Measurements from ENCODE around the gene TPMT. TPM values are rescaled to one million over a fixed set of nuclear protein-coding genes. Genes with fewer than 3 reads are reported as not detected.

The TPMT gene
- total RNA-seq, 2 donors from 2014 or later = 5.3 to 8.2 TPM

- peaks cover 40% of the 10 kb centered on the region for H3K27me3 Mint-ChIP-seq
- no peaks in the 10 kb centered on the region for H3K9me3 Mint-ChIP-seq
- peak; percentile 93 for ATAC-seq (replicated peaks)
- H3K4me1 Mint-ChIP-seq = peaks cover 16% of the 10 kb centered on the region
- H3K4me3 Mint-ChIP-seq = peak overlapping the region; percentile 56
- H3K27ac Mint-ChIP-seq = peak overlapping the region; percentile 74
- peaks cover 5% of the 10 kb centered on the region for H3K36me3 Mint-ChIP-seq (ENCODE audit: low read depth)
Observed at GRCh38 chr6:18115356-18115755, 39.5 kb downstream of the TPMT start.

GRCh38 chr6:18110162-18110561 is 44.7 kb downstream of the TPMT start:
- H3K9me3 Mint-ChIP-seq = no peaks in the 10 kb centered on the region
- peaks cover 7% of the 10 kb centered on the region for H3K4me1 Mint-ChIP-seq
- ATAC-seq (replicated peaks) = no peak
- no peak overlapping the region for H3K27ac Mint-ChIP-seq
- H3K27me3 Mint-ChIP-seq = peaks cover 30% of the 10 kb centered on the region
- peaks cover under 1% of the 10 kb centered on the region for H3K36me3 Mint-ChIP-seq (ENCODE audit: low read depth)
- H3K4me3 Mint-ChIP-seq = no peak overlapping the region

- H3K27ac Mint-ChIP-seq = no peak overlapping the region
- H3K4me3 Mint-ChIP-seq = no peak overlapping the region
- no peaks in the 10 kb centered on the region for H3K9me3 Mint-ChIP-seq
- H3K27me3 Mint-ChIP-seq = peaks cover 22% of the 10 kb centered on the region
- no peaks in the 10 kb centered on the region for H3K4me1 Mint-ChIP-seq
- no peak for ATAC-seq (replicated peaks)
- H3K36me3 Mint-ChIP-seq (ENCODE audit: low read depth) = no peaks in the 10 kb centered on the region
Observed at GRCh38 chr6:18107061-18107460, 47.8 kb downstream of the TPMT start.

- Mint-ChIP-seq H3K27me3 (peaks cover 30% of the 10 kb centered on the region), H3K27ac (no peak overlapping the region), H3K4me3 (no peak overlapping the region), H3K4me1 (no peaks in the 10 kb centered on the region), H3K9me3 (no peaks in the 10 kb centered on the region), H3K36me3 (ENCODE audit: low read depth) (no peaks in the 10 kb centered on the region)
- ATAC-seq (replicated peaks) = no peak
Observed at GRCh38 chr6:18102783-18103509, 51.9 kb downstream of the TPMT start.

- Mint-ChIP-seq H3K36me3 (ENCODE audit: low read depth) (no peaks in the 10 kb centered on the region), H3K4me3 (no peak overlapping the region), H3K27ac (no peak overlapping the region), H3K9me3 (no peaks in the 10 kb centered on the region), H3K4me1 (no peaks in the 10 kb centered on the region), H3K27me3 (peaks cover 36% of the 10 kb centered on the region)
- no peak for ATAC-seq (replicated peaks)
Observed at GRCh38 chr6:18101873-18102272, 53.0 kb downstream of the TPMT start.

GRCh38 chr6:18101271-18101670 is 53.6 kb downstream of the TPMT start:
- Mint-ChIP-seq H3K4me1 (no peaks in the 10 kb centered on the region), H3K36me3 (ENCODE audit: low read depth) (no peaks in the 10 kb centered on the region), H3K27me3 (peaks cover 36% of the 10 kb centered on the region), H3K9me3 (no peaks in the 10 kb centered on the region), H3K27ac (no peak overlapping the region), H3K4me3 (no peak overlapping the region)
- no peak for ATAC-seq (replicated peaks)

GRCh38 chr6:18100296-18100695 is 54.6 kb downstream of the TPMT start:
- Mint-ChIP-seq H3K4me1 (no peaks in the 10 kb centered on the region), H3K4me3 (no peak overlapping the region), H3K27me3 (peaks cover 33% of the 10 kb centered on the region), H3K27ac (no peak overlapping the region), H3K36me3 (ENCODE audit: low read depth) (no peaks in the 10 kb centered on the region), H3K9me3 (no peaks in the 10 kb centered on the region)
- ATAC-seq (replicated peaks) = no peak

GRCh38 chr6:18099511-18099910 is 55.4 kb downstream of the TPMT start:
- no peaks in the 10 kb centered on the region for H3K9me3 Mint-ChIP-seq
- no peaks in the 10 kb centered on the region for H3K4me1 Mint-ChIP-seq
- H3K36me3 Mint-ChIP-seq (ENCODE audit: low read depth) = no peaks in the 10 kb centered on the region
- peaks cover 28% of the 10 kb centered on the region for H3K27me3 Mint-ChIP-seq
- H3K27ac Mint-ChIP-seq = no peak overlapping the region
- H3K4me3 Mint-ChIP-seq = no peak overlapping the region
- ATAC-seq (replicated peaks) = no peak

- H3K27ac Mint-ChIP-seq = no peak overlapping the region
Observed at GRCh38 chr6:18096423-18096822, 58.5 kb downstream of the TPMT start.

GRCh38 chr6:18091382-18091781 is 63.5 kb downstream of the TPMT start:
- no peak for ATAC-seq (replicated peaks)
- no peak overlapping the region for H3K4me3 Mint-ChIP-seq
- no peak overlapping the region for H3K27ac Mint-ChIP-seq
- H3K9me3 Mint-ChIP-seq = peaks cover 3% of the 10 kb centered on the region
- peaks cover 15% of the 10 kb centered on the region for H3K27me3 Mint-ChIP-seq
- no peaks in the 10 kb centered on the region for H3K36me3 Mint-ChIP-seq (ENCODE audit: low read depth)
- H3K4me1 Mint-ChIP-seq = no peaks in the 10 kb centered on the region

More at GRCh38 chr6:18096423-18096822, 58.5 kb downstream of the TPMT start:
- no peak overlapping the region for H3K4me3 Mint-ChIP-seq
- H3K27me3 Mint-ChIP-seq = peaks cover 23% of the 10 kb centered on the region
- H3K4me1 Mint-ChIP-seq = no peaks in the 10 kb centered on the region
- no peaks in the 10 kb centered on the region for H3K36me3 Mint-ChIP-seq (ENCODE audit: low read depth)
- no peak for ATAC-seq (replicated peaks)
- no peaks in the 10 kb centered on the region for H3K9me3 Mint-ChIP-seq

- H3K27me3 Mint-ChIP-seq = peaks cover 15% of the 10 kb centered on the region
- ATAC-seq (replicated peaks) = no peak
- no peak overlapping the region for H3K4me3 Mint-ChIP-seq
- H3K27ac Mint-ChIP-seq = no peak overlapping the region
- peaks cover 3% of the 10 kb centered on the region for H3K9me3 Mint-ChIP-seq
- no peaks in the 10 kb centered on the region for H3K36me3 Mint-ChIP-seq (ENCODE audit: low read depth)
- H3K4me1 Mint-ChIP-seq = no peaks in the 10 kb centered on the region
Observed at GRCh38 chr6:18090349-18090786, 64.5 kb downstream of the TPMT start.

- Mint-ChIP-seq H3K4me1 (no peaks in the 10 kb centered on the region), H3K27me3 (peaks cover 15% of the 10 kb centered on the region), H3K4me3 (no peak overlapping the region), H3K9me3 (peaks cover 3% of the 10 kb centered on the region), H3K36me3 (ENCODE audit: low read depth) (no peaks in the 10 kb centered on the region), H3K27ac (no peak overlapping the region)
- ATAC-seq (replicated peaks) = no peak
Observed at GRCh38 chr6:18088419-18089296, 66.2 kb downstream of the TPMT start.

- ATAC-seq (replicated peaks) = no peak
- H3K27ac Mint-ChIP-seq = no peak overlapping the region
- no peaks in the 10 kb centered on the region for H3K4me1 Mint-ChIP-seq
- peaks cover 11% of the 10 kb centered on the region for H3K27me3 Mint-ChIP-seq
- no peak overlapping the region for H3K4me3 Mint-ChIP-seq
- peaks cover 3% of the 10 kb centered on the region for H3K9me3 Mint-ChIP-seq
- no peaks in the 10 kb centered on the region for H3K36me3 Mint-ChIP-seq (ENCODE audit: low read depth)
Observed at GRCh38 chr6:18087396-18088165, 67.3 kb downstream of the TPMT start.

- Mint-ChIP-seq H3K9me3 (peaks cover 5% of the 10 kb centered on the region), H3K4me1 (no peaks in the 10 kb centered on the region), H3K36me3 (ENCODE audit: low read depth) (no peaks in the 10 kb centered on the region), H3K4me3 (no peak overlapping the region), H3K27ac (no peak overlapping the region), H3K27me3 (peaks cover 17% of the 10 kb centered on the region)
- ATAC-seq (replicated peaks) = no peak
Observed at GRCh38 chr6:18081025-18081668, 73.7 kb downstream of the TPMT start.
